HepG2 (cell line): ENCODE results near the gene SIGLEC15. TPM values are rescaled to one million over a fixed set of nuclear protein-coding genes. Genes with fewer than 3 reads are reported as not detected.
"Not testable (repeated sequence)": the region's sequence is repeated elsewhere in the genome, so short reads cannot be mapped to it uniquely, and the experiment has no call there.

ENCODE experiments used
- ATAC-seq: fragments of 200-7000 bp; cut with Tn5 transposase; 3 replicates; pipeline ENCODE4 v1.9.1; 2020; ENCODE audit warnings: mild to moderate bottlenecking, moderate library complexity
- BruUV-seq: library from RNA; stranded (reverse); fragments of 400-500 nt; replicated peaks from 2 replicates; lab custom pipeline; 2021; lab: Mats Ljungman, UMichigan
- CTCF ChIA-PET: fragments of 300-600 bp; formaldehyde crosslinking; extraction: SDS; loops from one replicate; lab custom pipeline; 2021; ENCODE audit warnings: low total read pairs, inconsistent platforms, low intra/inter-chr PET ratio; lab: Yijun Ruan, JAX
- POLR2A ChIA-PET: fragments of 350-600 bp; sonication (Branson Sonifier 250); formaldehyde crosslinking; loops from one replicate; lab custom pipeline; 2020; ENCODE audit warnings: antibody characterized with exemption, inconsistent platforms; lab: Yijun Ruan, JAX
- DNase-seq: peaks from one replicate; pipeline ENCODE4 v3.0.0-alpha.2; 2015; ENCODE audit warnings: low spot score
- FAIRE-seq: peaks from 3 replicates; lab custom pipeline; 2011; peaks lifted over from hg19 to GRCh38; lab: Jason Lieb, UNC
- H2AFZ ChIP-seq: one replicate; pipeline ENCODE4 v1.6.1; 2011; ENCODE audit warnings: low read length, inconsistent platforms
- H3K27ac ChIP-seq: fragments of 300-600 bp; 3 replicates; pipeline ENCODE4 v1.8.0; 2011; ENCODE audit warnings: mixed run types, mild to moderate bottlenecking, mixed read lengths, low read length, inconsistent platforms; ENCODE audit not compliant: insufficient read depth; ENCODE audit errors: extremely low read length
- H3K27me3 ChIP-seq, 2 experiments: fragments of 200-600 bp in 1 of 2; 2 replicates in 1 of 2; 3 replicates in 1 of 2; pipeline versions ENCODE4 v1.6.0 to v1.8.0; 2011; ENCODE audit warnings: low read length in 2 of 2, mild to moderate bottlenecking in 2 of 2, moderate library complexity in 2 of 2, inconsistent platforms in 1 of 2; ENCODE audit not compliant: insufficient read depth in 2 of 2, control insufficient read depth in 1 of 2
- H3K36me3 ChIP-seq, 2 experiments: fragments of 200-600 bp in 1 of 2; replicated peaks in 1 of 2; 2 replicates in 1 of 2; 3 replicates in 1 of 2; pipeline versions ENCODE4 v1.5.1 to v1.8.0; 2011; ENCODE audit warnings: low read length in 2 of 2, inconsistent platforms in 1 of 2; ENCODE audit not compliant: insufficient read depth in 2 of 2, control insufficient read depth in 1 of 2
- H3K4me1 ChIP-seq: 2 replicates; pipeline ENCODE4 v1.5.1; 2012; ENCODE audit warnings: low read length, inconsistent platforms; ENCODE audit not compliant: insufficient read depth
- H3K4me2 ChIP-seq: 2 replicates; pipeline ENCODE4 v1.6.0; 2011; ENCODE audit warnings: low read depth, low read length, inconsistent platforms
- H3K4me3 ChIP-seq, 3 experiments: fragments of 200-600 bp in 1 of 3; sonication (generic), shearing (Covaris generic) in 1 of 3; replicated peaks in 1 of 3; 2 replicates each; pipeline ENCODE4 v1.5.1; 2011 to 2016; ENCODE audit warnings: low read length in 3 of 3, inconsistent platforms in 2 of 3, low read depth in 2 of 3, mild to moderate bottlenecking in 2 of 3, control low read depth in 1 of 3, mixed read lengths in 1 of 3; ENCODE audit not compliant: insufficient read depth in 1 of 3
- H3K79me2 ChIP-seq: one replicate; pipeline ENCODE4 v1.6.1; 2011; ENCODE audit warnings: low read length, inconsistent platforms; ENCODE audit not compliant: insufficient read depth
- H3K9ac ChIP-seq: 2 replicates; pipeline ENCODE4 v1.6.0; 2011; ENCODE audit warnings: mild to moderate bottlenecking, low read depth, low read length, inconsistent platforms; ENCODE audit not compliant: insufficient read depth
- H3K9me3 ChIP-seq: 2 replicates; pipeline ENCODE4 v1.5.1; 2012; ENCODE audit warnings: mild to moderate bottlenecking, low read length
- H4K20me1 ChIP-seq: 2 replicates; pipeline ENCODE4 v1.6.0; 2011; ENCODE audit warnings: inconsistent platforms, mild to moderate bottlenecking, low read length, moderate library complexity; ENCODE audit not compliant: insufficient read depth
- RARA ChIP-seq: IDR thresholded peaks from 2 replicates; pipeline ENCODE4 v1.6.1; 2016; ENCODE audit warnings: missing genetic modification reagents, missing compliant biosample characterization
- ZBTB7A ChIP-seq: sonication (generic); formaldehyde crosslinking; IDR thresholded peaks from 2 replicates; pipeline ENCODE4 v1.8.0; 2022; ENCODE audit warnings: mild to moderate bottlenecking, missing genetic modification reagents
- WGBS: methylation state at CpG from one replicate; pipeline ENCODE4 v1.1.6; 2017; ENCODE audit warnings: low lambda C conversion rate; 5-methylcytosine and 5-hydroxymethylcytosine counted together
- in situ Hi-C: cut with HindIII; loops from 2 replicates; pipeline ENCODE4 v1.10.0; 2017; ENCODE audit warnings: low pct_unique_long_range_greater_than_20kb; ENCODE audit not compliant: extremely low pct_ligation_motif_present
- intact Hi-C: fragments of 100-400 bp; cut with micrococcal nuclease; formaldehyde crosslinking; loops from one replicate; pipeline ENCODE4 v1.10.0; 2022; ENCODE audit not compliant: unreplicated experiment
- polyA plus RNA-seq, 8 experiments: library from polyadenylated mRNA; depleted of rRNA in 3 of 8; stranded (reverse) in 7 of 8; unstranded in 1 of 8; fragments of >200 nt; fragmentation: Illumina TruSeq in 4 of 8; extraction: Trizol in 4 of 8; gene quantifications; 2 replicates each; pipeline versions ENCODE4 v1.2.1 to v1.2.3, GENCODE V29; 2011 to 2016; ENCODE audit warnings: low read depth in 4 of 8, missing spikeins in 1 of 8, mixed read lengths in 1 of 8; ENCODE audit not compliant: insufficient read depth in 1 of 8
- total RNA-seq, 5 experiments: library from RNA; depleted of rRNA; stranded (reverse); fragments of >200 nt; fragmentation: Illumina TruSeq; extraction: Trizol; gene quantifications; 2 replicates each; pipeline ENCODE4 v1.2.3, GENCODE V29; 2016; ENCODE audit warnings: low read depth in 1 of 5
- TF ChIP-seq, protein P1 (sequence below): sonication (generic); formaldehyde crosslinking; IDR thresholded peaks from 2 replicates; pipeline ENCODE4 v1.5.0; 2020; ENCODE audit warnings: mild to moderate bottlenecking, missing genetic modification reagents, moderate library complexity
- TF ChIP-seq, protein P2 (sequence below): sonication (generic); formaldehyde crosslinking; IDR thresholded peaks from 2 replicates; pipeline ENCODE4 v1.4.0; 2020; ENCODE audit warnings: missing genetic modification reagents
- TF ChIP-seq, protein P3 (sequence below): sonication (generic); formaldehyde crosslinking; conservative IDR thresholded peaks from 2 replicates; pipeline ENCODE4 v1.4.0; 2020; ENCODE audit warnings: mild to moderate bottlenecking, missing genetic modification reagents, moderate library complexity

The SIGLEC15 gene
- total and polyA plus RNA-seq, 2 of the 13 experiments (the other 11 are each of a cell fraction or from before 2014, with no cell fraction given) = not detected

DNA sequence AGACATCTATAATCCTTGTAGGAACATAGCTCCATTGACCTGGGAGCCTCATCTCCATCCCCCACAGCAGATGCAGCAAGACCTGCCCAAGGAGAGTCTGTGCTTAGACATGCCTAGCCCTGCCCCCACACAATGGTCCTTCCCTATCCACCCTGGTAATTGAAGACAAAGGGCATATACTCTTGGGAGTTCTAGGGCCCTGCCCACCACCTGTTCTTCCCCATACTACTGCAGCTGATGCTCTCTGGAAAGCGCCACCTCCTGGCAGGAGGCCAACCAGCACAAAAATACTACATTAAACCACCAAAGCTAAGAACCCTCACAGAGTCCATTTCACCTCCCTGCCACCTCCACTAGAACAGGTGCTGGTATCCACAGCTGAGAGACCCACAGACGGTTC, 18.3 kb upstream of the SIGLEC15 start:
- WGBS = 5% methylated on average over 2 of the region's 2 CpGs
- BruUV-seq, H2AFZ ChIP-seq, H3K27ac ChIP-seq, H3K4me1 ChIP-seq, in situ Hi-C loops, H3K4me3 ChIP-seq, POLR2A ChIA-PET, FAIRE-seq, H3K9ac ChIP-seq, H3K79me2 ChIP-seq, H3K27me3 ChIP-seq, H4K20me1 ChIP-seq, H3K4me2 ChIP-seq, H3K36me3 ChIP-seq, H3K9me3 ChIP-seq, intact Hi-C loops: not testable (repeated sequence)
- TF ChIP-seq, protein P1, sequence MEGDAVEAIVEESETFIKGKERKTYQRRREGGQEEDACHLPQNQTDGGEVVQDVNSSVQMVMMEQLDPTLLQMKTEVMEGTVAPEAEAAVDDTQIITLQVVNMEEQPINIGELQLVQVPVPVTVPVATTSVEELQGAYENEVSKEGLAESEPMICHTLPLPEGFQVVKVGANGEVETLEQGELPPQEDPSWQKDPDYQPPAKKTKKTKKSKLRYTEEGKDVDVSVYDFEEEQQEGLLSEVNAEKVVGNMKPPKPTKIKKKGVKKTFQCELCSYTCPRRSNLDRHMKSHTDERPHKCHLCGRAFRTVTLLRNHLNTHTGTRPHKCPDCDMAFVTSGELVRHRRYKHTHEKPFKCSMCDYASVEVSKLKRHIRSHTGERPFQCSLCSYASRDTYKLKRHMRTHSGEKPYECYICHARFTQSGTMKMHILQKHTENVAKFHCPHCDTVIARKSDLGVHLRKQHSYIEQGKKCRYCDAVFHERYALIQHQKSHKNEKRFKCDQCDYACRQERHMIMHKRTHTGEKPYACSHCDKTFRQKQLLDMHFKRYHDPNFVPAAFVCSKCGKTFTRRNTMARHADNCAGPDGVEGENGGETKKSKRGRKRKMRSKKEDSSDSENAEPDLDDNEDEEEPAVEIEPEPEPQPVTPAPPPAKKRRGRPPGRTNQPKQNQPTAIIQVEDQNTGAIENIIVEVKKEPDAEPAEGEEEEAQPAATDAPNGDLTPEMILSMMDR = peak; percentile 54
- TF ChIP-seq, protein P2, sequence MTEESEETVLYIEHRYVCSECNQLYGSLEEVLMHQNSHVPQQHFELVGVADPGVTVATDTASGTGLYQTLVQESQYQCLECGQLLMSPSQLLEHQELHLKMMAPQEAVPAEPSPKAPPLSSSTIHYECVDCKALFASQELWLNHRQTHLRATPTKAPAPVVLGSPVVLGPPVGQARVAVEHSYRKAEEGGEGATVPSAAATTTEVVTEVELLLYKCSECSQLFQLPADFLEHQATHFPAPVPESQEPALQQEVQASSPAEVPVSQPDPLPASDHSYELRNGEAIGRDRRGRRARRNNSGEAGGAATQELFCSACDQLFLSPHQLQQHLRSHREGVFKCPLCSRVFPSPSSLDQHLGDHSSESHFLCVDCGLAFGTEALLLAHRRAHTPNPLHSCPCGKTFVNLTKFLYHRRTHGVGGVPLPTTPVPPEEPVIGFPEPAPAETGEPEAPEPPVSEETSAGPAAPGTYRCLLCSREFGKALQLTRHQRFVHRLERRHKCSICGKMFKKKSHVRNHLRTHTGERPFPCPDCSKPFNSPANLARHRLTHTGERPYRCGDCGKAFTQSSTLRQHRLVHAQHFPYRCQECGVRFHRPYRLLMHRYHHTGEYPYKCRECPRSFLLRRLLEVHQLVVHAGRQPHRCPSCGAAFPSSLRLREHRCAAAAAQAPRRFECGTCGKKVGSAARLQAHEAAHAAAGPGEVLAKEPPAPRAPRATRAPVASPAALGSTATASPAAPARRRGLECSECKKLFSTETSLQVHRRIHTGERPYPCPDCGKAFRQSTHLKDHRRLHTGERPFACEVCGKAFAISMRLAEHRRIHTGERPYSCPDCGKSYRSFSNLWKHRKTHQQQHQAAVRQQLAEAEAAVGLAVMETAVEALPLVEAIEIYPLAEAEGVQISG (CRISPR knock-in tag) = peak; percentile 79
- CTCF ChIA-PET = interaction anchor here (0.9 kb wide), 1 partner anchor 116 kb away, joined by 3 read pairs; no protein-coding TSS in a partner anchor
- peak; percentile 17 for DNase-seq
- peak; percentile 31; the same call in 1 of the 3 replicates for ATAC-seq

DNA sequence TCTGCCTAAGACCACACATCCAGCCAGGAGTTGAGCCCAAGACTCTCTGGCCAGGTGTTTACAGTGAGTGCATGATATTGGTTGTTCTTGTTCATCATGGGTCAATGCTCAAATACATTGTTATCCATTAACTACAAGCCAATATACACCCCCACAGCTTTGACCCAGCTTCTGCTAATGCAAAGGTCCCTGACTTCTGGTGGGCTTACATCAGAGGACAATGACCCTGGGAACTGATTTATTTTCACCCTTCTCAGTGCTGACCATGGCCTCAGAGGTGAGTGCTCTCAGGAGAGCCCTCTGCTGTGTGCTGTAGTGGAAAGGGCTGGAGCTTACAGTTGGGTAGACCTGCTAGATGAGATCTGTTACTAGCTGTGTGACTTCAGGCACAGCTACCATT, 10.7 kb upstream of the SIGLEC15 start:
- BruUV-seq, CTCF ChIA-PET: not testable (repeated sequence)
- peak; percentile 50; the same call in 1 of the 2 replicates for TF ChIP-seq RARA
- TF ChIP-seq, protein P3, sequence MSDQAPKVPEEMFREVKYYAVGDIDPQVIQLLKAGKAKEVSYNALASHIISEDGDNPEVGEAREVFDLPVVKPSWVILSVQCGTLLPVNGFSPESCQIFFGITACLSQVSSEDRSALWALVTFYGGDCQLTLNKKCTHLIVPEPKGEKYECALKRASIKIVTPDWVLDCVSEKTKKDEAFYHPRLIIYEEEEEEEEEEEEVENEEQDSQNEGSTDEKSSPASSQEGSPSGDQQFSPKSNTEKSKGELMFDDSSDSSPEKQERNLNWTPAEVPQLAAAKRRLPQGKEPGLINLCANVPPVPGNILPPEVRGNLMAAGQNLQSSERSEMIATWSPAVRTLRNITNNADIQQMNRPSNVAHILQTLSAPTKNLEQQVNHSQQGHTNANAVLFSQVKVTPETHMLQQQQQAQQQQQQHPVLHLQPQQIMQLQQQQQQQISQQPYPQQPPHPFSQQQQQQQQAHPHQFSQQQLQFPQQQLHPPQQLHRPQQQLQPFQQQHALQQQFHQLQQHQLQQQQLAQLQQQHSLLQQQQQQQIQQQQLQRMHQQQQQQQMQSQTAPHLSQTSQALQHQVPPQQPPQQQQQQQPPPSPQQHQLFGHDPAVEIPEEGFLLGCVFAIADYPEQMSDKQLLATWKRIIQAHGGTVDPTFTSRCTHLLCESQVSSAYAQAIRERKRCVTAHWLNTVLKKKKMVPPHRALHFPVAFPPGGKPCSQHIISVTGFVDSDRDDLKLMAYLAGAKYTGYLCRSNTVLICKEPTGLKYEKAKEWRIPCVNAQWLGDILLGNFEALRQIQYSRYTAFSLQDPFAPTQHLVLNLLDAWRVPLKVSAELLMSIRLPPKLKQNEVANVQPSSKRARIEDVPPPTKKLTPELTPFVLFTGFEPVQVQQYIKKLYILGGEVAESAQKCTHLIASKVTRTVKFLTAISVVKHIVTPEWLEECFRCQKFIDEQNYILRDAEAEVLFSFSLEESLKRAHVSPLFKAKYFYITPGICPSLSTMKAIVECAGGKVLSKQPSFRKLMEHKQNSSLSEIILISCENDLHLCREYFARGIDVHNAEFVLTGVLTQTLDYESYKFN (CRISPR knock-in tag) = peak; percentile 47
- peak; percentile 32; the same call in 1 of the 2 replicates for TF ChIP-seq ZBTB7A (CRISPR knock-in tag)

More for the DNA sequence above, 10.7 kb upstream of the SIGLEC15 start:
- H3K4me3 ChIP-seq, H3K79me2 ChIP-seq, intact Hi-C loops, in situ Hi-C loops, POLR2A ChIA-PET, H3K4me2 ChIP-seq, H2AFZ ChIP-seq, H3K9ac ChIP-seq, H4K20me1 ChIP-seq, H3K9me3 ChIP-seq, H3K27ac ChIP-seq, H3K27me3 ChIP-seq, H3K4me1 ChIP-seq, H3K36me3 ChIP-seq, DNase-seq: not testable (repeated sequence)
- ATAC-seq (peak; percentile 97), FAIRE-seq (peak; percentile 87)
